H9 (cell line): ENCODE measurements around the gene PASK. TPM values are rescaled to one million over a fixed set of nuclear protein-coding genes. Genes with fewer than 3 reads are reported as not detected.

Experiments used
- DNase-seq: peaks from one replicate; pipeline ENCODE4 v3.0.0-alpha.2; 2017
- H2AFZ ChIP-seq: one replicate; pipeline ENCODE4 v1.6.1; 2013; ENCODE audit warnings: mild to moderate bottlenecking, low read length, control low read depth, moderate library complexity
- H2AK5ac ChIP-seq: 2 replicates; pipeline ENCODE4 v1.6.1; 2013; ENCODE audit warnings: low read length, control low read depth, mixed read lengths; ENCODE audit not compliant: insufficient read length
- H2BK120ac ChIP-seq: one replicate; pipeline ENCODE4 v1.6.1; 2013; ENCODE audit warnings: low read depth, mild to moderate bottlenecking, low read length, control low read depth, inconsistent platforms; ENCODE audit not compliant: poor library complexity, severe bottlenecking
- H2BK12ac ChIP-seq: 2 replicates; pipeline ENCODE4 v1.6.1; 2013; ENCODE audit warnings: low read length, control low read depth, mixed read lengths, low read depth; ENCODE audit not compliant: insufficient read length
- H2BK15ac ChIP-seq: 2 replicates; pipeline ENCODE4 v1.6.1; 2013; ENCODE audit warnings: low read depth, low read length, control low read depth
- H2BK20ac ChIP-seq: one replicate; pipeline ENCODE4 v1.6.1; 2013; ENCODE audit warnings: low read depth, mild to moderate bottlenecking, low read length, control low read depth, inconsistent platforms; ENCODE audit not compliant: poor library complexity, severe bottlenecking
- H2BK5ac ChIP-seq: 2 replicates; pipeline ENCODE4 v1.6.1; 2013; ENCODE audit warnings: low read length, control low read depth, mixed read lengths; ENCODE audit not compliant: insufficient read length
- H3K14ac ChIP-seq: 2 replicates; pipeline ENCODE4 v1.6.1; 2013; ENCODE audit warnings: low read length, control low read depth; ENCODE audit not compliant: insufficient read depth
- H3K18ac ChIP-seq: 2 replicates; pipeline ENCODE4 v1.6.1; 2013; ENCODE audit warnings: low read depth, mild to moderate bottlenecking, mixed read lengths, low read length, control low read depth; ENCODE audit not compliant: insufficient read length
- H3K23ac ChIP-seq: 2 replicates; pipeline ENCODE4 v1.6.1; 2013; ENCODE audit warnings: low read length, control low read depth, mixed read lengths, low read depth; ENCODE audit not compliant: insufficient read length
- H3K23me2 ChIP-seq: 2 replicates; pipeline ENCODE4 v1.6.1; 2013; ENCODE audit warnings: low read depth, mild to moderate bottlenecking, mixed read lengths, low read length, control low read depth; ENCODE audit not compliant: insufficient read length, poor library complexity, severe bottlenecking
- H3K27ac ChIP-seq: 2 replicates; pipeline ENCODE4 v1.5.1; 2013; ENCODE audit warnings: low read length, control low read depth, mixed read lengths, low read depth; ENCODE audit not compliant: insufficient read length
- H3K27me3 ChIP-seq: 2 replicates; pipeline ENCODE4 v1.6.1; 2013; ENCODE audit warnings: low read length, control low read depth, inconsistent platforms; ENCODE audit not compliant: insufficient read depth
- H3K4ac ChIP-seq: 2 replicates; pipeline ENCODE4 v1.6.1; 2013; ENCODE audit warnings: low read depth, mild to moderate bottlenecking, control low read depth, inconsistent platforms, low read length, moderate library complexity
- H3K4me1 ChIP-seq: 2 replicates; pipeline ENCODE4 v1.6.1; 2013; ENCODE audit warnings: low read length, control low read depth, inconsistent platforms; ENCODE audit not compliant: insufficient read depth
- H3K4me2 ChIP-seq: 2 replicates; pipeline ENCODE4 v1.6.1; 2013; ENCODE audit warnings: low read length, control low read depth, mixed read lengths; ENCODE audit not compliant: insufficient read length, insufficient read depth
- H3K56ac ChIP-seq: 2 replicates; pipeline ENCODE4 v1.6.1; 2013; ENCODE audit warnings: low read depth, mild to moderate bottlenecking, mixed read lengths, low read length, control low read depth; ENCODE audit not compliant: insufficient read length
- H3K79me1 ChIP-seq: 2 replicates; pipeline ENCODE4 v1.6.1; 2013; ENCODE audit warnings: low read depth, mild to moderate bottlenecking, moderate library complexity, low read length, control low read depth, inconsistent platforms; ENCODE audit not compliant: insufficient read depth, poor library complexity, severe bottlenecking
- H3K79me2 ChIP-seq: 2 replicates; pipeline ENCODE4 v1.6.1; 2013; ENCODE audit warnings: low read length, control low read depth, inconsistent platforms; ENCODE audit not compliant: insufficient read depth
- H3K9ac ChIP-seq: 2 replicates; pipeline ENCODE4 v1.6.1; 2013; ENCODE audit warnings: low read length, control low read depth, mixed read lengths; ENCODE audit not compliant: insufficient read length; ENCODE audit errors: extremely low read depth
- H3K9me3 ChIP-seq: one replicate; pipeline ENCODE4 v1.6.1; 2013; ENCODE audit warnings: low read depth, low read length, inconsistent platforms; ENCODE audit not compliant: control insufficient read depth
- H3T11ph ChIP-seq: one replicate; pipeline ENCODE4 v1.6.1; 2013; ENCODE audit warnings: mild to moderate bottlenecking, low read length, control low read depth, inconsistent platforms
- H4K20me1 ChIP-seq: one replicate; pipeline ENCODE4 v1.6.1; 2013; ENCODE audit not compliant: control insufficient read depth, insufficient read length, insufficient read depth
- H4K5ac ChIP-seq: 2 replicates; pipeline ENCODE4 v1.6.1; 2013; ENCODE audit warnings: low read depth, mild to moderate bottlenecking, mixed read lengths, low read length, control low read depth; ENCODE audit not compliant: insufficient read length
- H4K8ac ChIP-seq: replicated peaks from 2 replicates; pipeline ENCODE4 v1.6.1; 2013; ENCODE audit warnings: low read length, control low read depth, mixed read lengths, low read depth; ENCODE audit not compliant: insufficient read length
- H4K91ac ChIP-seq: 2 replicates; pipeline ENCODE4 v1.6.1; 2013; ENCODE audit warnings: low read depth, mild to moderate bottlenecking, moderate library complexity, mixed read lengths, low read length, control low read depth; ENCODE audit not compliant: insufficient read length
- H3K27ac Mint-ChIP-seq, 3 experiments: 2 replicates in 2 of 3; 3 replicates in 1 of 3; pipeline ENCODE4 v1.8.0; 2020 to 2021; ENCODE audit warnings: mixed read lengths in 3 of 3, mild to moderate bottlenecking in 1 of 3, moderate library complexity in 1 of 3
- H3K27me3 Mint-ChIP-seq: 2 replicates; pipeline ENCODE4 v1.8.0; 2021; ENCODE audit warnings: low read depth, mild to moderate bottlenecking, moderate library complexity, mixed read lengths
- H3K36me3 Mint-ChIP-seq, 3 experiments: 2 replicates in 2 of 3; 3 replicates in 1 of 3; pipeline ENCODE4 v1.8.0; 2020 to 2021; ENCODE audit warnings: low read depth in 3 of 3, mixed read lengths in 3 of 3; ENCODE audit not compliant: insufficient read depth in 1 of 3
- H3K4me1 Mint-ChIP-seq, 2 experiments: 2 replicates each; pipeline ENCODE4 v1.8.0; 2020; ENCODE audit warnings: mixed read lengths in 2 of 2
- H3K4me3 Mint-ChIP-seq, 2 experiments: 2 replicates in 1 of 2; 3 replicates in 1 of 2; pipeline ENCODE4 v1.8.0; 2020 to 2021; ENCODE audit warnings: mild to moderate bottlenecking in 2 of 2, mixed read lengths in 2 of 2, moderate library complexity in 1 of 2
- H3K9me3 Mint-ChIP-seq, 2 experiments: 2 replicates in 1 of 2; 3 replicates in 1 of 2; pipeline ENCODE4 v1.8.0; 2020; ENCODE audit warnings: mild to moderate bottlenecking in 2 of 2, mixed read lengths in 2 of 2, moderate library complexity in 1 of 2
- CTCF ChIP-seq: fragments of 200-600 bp; sonication (generic); conservative IDR thresholded peaks from 3 replicates; pipeline ENCODE4 v1.8.0; 2021; ENCODE audit warnings: antibody characterized with exemption, mild to moderate bottlenecking
- WGBS: extraction: QIAGEN DNeasy Blood & Tissue Kit; methylation state at CpG from one replicate; pipeline ENCODE4 v1.1.7; 2013; ENCODE audit warnings: missing lambda C conversion rate, low lambda C conversion rate, mixed read lengths; ENCODE audit not compliant: insufficient read length; ENCODE audit errors: extremely low coverage; 5-methylcytosine and 5-hydroxymethylcytosine counted together
- total RNA-seq: library from RNA; stranded (reverse); gene quantifications from 2 replicates; pipeline ENCODE4 v1.2.1, GENCODE V29; 2021

The PASK gene
- total RNA-seq, 1 experiment from 2014 or later = 68.0 TPM

- Histone ChIP-seq H3K27me3 (no peaks in the 10 kb centered on the region), H3K27ac (no peak overlapping the region), H2BK20ac (no peak overlapping the region), H3K9me3 (no peaks in the 10 kb centered on the region), H4K20me1 (no peaks in the 10 kb centered on the region), H2AFZ (no peak overlapping the region), H3K14ac (no peak overlapping the region), H2BK15ac (no peak overlapping the region), H3T11ph (no peak overlapping the region), H3K23me2 (no peaks in the 10 kb centered on the region), H2AK5ac (no peak overlapping the region), H3K4me2 (no peak overlapping the region), H3K23ac (no peak overlapping the region), H2BK120ac (no peak overlapping the region), H3K18ac (no peak overlapping the region), H3K56ac (no peak overlapping the region), H4K5ac (no peak overlapping the region), H3K79me1 (no peaks in the 10 kb centered on the region), H2BK12ac (no peak overlapping the region), H4K91ac (no peak overlapping the region), H4K8ac (no peak overlapping the region), H2BK5ac (no peak overlapping the region), H3K4ac (no peak overlapping the region), H3K4me1 (no peaks in the 10 kb centered on the region), H3K9ac (no peak overlapping the region), H3K79me2 (no peaks in the 10 kb centered on the region)
- WGBS = no CpG with 5 or more reads among the region's 8 CpGs
- no peak overlapping the region for H3K27ac Mint-ChIP-seq
- no peaks in the 10 kb centered on the region for H3K36me3 Mint-ChIP-seq
- no peak for TF ChIP-seq CTCF
- no peak overlapping the region for H3K4me3 Mint-ChIP-seq
- H3K9me3 Mint-ChIP-seq = no peaks in the 10 kb centered on the region
- H3K27me3 Mint-ChIP-seq = no peaks in the 10 kb centered on the region
- DNase-seq = no peak
- H3K4me1 Mint-ChIP-seq = peaks cover 2% of the 10 kb centered on the region in 2 experiments
These were observed 44.0 kb upstream of the PASK start for GRCh38 chr2:241193271-241193670.
